Measurements from ENCODE around the gene BBS9.

BBS9 gene

DNA sequence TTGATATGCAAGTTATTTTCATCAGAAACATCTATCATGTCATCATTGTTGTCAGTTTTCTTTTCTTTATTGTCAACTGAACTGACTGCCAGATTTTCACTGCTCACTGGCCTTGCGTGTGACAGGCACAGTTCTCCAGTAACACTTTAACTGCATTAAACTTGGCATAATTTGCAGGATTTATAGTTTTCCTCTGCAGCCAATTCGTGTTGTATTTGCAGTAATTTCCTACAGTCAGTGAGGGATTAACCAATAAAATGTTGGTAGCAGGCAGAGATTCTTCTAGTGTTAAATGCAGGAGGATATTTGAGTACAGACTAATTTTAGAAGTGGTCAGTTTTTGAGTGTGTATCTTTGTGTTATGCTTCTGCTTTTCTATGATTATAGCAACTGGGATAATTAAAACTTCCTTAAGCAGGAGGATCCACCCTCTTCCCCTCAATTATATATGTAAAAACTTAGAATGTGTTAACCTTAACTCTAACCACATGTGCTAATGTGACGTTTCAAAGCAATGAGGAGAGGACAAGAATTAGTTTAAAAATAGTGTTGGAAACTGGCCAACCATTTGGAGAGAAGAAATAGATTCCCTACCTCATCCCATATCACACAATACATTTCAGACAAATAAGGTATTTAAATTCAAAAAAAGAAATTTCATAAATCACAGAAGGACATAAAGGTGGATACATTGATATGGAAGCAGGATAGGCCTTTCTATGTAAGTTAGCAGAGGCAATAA, 410.5 kb downstream of the BBS9 start:
- TF ChIP-seq ZFX (IDR thresholded peaks at IDR 0.05; ENCODE audit: borderline replicate concordance), result no peak
- TF ChIP-seq, protein P1, sequence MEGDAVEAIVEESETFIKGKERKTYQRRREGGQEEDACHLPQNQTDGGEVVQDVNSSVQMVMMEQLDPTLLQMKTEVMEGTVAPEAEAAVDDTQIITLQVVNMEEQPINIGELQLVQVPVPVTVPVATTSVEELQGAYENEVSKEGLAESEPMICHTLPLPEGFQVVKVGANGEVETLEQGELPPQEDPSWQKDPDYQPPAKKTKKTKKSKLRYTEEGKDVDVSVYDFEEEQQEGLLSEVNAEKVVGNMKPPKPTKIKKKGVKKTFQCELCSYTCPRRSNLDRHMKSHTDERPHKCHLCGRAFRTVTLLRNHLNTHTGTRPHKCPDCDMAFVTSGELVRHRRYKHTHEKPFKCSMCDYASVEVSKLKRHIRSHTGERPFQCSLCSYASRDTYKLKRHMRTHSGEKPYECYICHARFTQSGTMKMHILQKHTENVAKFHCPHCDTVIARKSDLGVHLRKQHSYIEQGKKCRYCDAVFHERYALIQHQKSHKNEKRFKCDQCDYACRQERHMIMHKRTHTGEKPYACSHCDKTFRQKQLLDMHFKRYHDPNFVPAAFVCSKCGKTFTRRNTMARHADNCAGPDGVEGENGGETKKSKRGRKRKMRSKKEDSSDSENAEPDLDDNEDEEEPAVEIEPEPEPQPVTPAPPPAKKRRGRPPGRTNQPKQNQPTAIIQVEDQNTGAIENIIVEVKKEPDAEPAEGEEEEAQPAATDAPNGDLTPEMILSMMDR (IDR thresholded peaks at IDR 0.05), result no peak
- no peak overlapping the region for H3K27ac ChIP-seq

GRCh38 chr7:33547880-33548279, 418.5 kb downstream of the BBS9 start:
- no peak overlapping the region for H3K27ac ChIP-seq
- TF ChIP-seq, protein P1 (IDR thresholded peaks at IDR 0.05), result no peak
- TF ChIP-seq ZFX (IDR thresholded peaks at IDR 0.05; ENCODE audit: borderline replicate concordance), result no peak

DNA sequence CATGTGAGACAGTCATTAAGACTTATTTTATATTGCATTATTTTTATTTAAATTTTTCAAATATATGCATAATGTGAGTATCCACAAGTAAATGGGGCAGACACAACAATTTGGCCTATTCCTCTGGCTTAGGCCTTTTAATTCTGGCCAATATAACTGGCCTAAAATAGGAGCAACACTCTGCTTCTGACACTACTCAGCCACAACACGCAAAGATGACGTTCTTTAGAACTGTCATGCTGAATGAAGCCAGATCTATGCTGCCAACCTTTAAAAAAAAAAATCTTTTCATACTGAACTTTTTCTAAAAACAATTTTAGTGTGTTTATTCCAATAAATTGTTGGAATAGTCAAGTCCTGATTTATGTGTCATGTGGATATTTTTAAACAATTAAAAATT, 421.0 kb downstream of the BBS9 start:
- TF ChIP-seq, protein P1 (IDR thresholded peaks at IDR 0.05), result no peak
- no peak for TF ChIP-seq ZFX (IDR thresholded peaks at IDR 0.05; ENCODE audit: borderline replicate concordance)
- H3K27ac ChIP-seq, result no peak overlapping the region

- TF ChIP-seq ZFX (IDR thresholded peaks at IDR 0.05; ENCODE audit: borderline replicate concordance), result no peak
- TF ChIP-seq, protein P1 (IDR thresholded peaks at IDR 0.05), result no peak
- no peak overlapping the region for H3K27ac ChIP-seq
Measured at GRCh38 chr7:33550979-33551378, 421.6 kb downstream of the BBS9 start.

GRCh38 chr7:33554046-33554445, 424.7 kb downstream of the BBS9 start:
- no peak overlapping the region for H3K27ac ChIP-seq
- no peak for TF ChIP-seq ZFX (IDR thresholded peaks at IDR 0.05; ENCODE audit: borderline replicate concordance)
- TF ChIP-seq, protein P1 (IDR thresholded peaks at IDR 0.05), result no peak

DNA sequence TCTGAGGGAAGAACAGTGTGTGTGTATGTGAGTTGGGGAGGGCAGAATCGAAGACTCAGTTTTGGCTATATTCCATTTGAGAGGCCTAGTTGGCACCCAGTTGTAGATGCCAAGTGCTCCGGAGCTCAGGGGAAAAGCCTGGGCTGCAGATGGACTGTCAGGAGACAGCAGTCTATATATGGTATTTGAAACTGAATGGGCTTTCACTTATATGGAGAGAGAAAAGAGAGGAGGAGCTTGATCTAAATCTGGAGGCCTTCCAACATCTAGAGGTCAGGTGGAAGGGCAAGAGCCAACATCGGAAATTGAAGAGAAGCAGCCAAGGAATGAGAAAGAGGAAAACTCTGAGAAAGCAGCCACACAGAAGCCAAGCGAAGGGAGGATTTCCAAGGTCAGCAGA, 425.2 kb downstream of the BBS9 start:
- TF ChIP-seq, protein P1 (IDR thresholded peaks at IDR 0.05), result no peak
- no peak for TF ChIP-seq ZFX (IDR thresholded peaks at IDR 0.05; ENCODE audit: borderline replicate concordance)
- no peak overlapping the region for H3K27ac ChIP-seq

- TF ChIP-seq, protein P1 (IDR thresholded peaks at IDR 0.05), result no peak
- TF ChIP-seq ZFX (IDR thresholded peaks at IDR 0.05; ENCODE audit: borderline replicate concordance), result no peak
Measured at GRCh38 chr7:33556472-33556871, 427.1 kb downstream of the BBS9 start.

More at GRCh38 chr7:33556472-33556871, 427.1 kb downstream of the BBS9 start:
- H3K27ac ChIP-seq, result no peak overlapping the region
